ENCODE data around the gene PRCC.

PRCC gene

GRCh38 chr1:156795374-156795733, 28.0 kb downstream of the PRCC start:
- DNase-seq (ENCODE audit: low read depth, low spot score), result no peak

DNA sequence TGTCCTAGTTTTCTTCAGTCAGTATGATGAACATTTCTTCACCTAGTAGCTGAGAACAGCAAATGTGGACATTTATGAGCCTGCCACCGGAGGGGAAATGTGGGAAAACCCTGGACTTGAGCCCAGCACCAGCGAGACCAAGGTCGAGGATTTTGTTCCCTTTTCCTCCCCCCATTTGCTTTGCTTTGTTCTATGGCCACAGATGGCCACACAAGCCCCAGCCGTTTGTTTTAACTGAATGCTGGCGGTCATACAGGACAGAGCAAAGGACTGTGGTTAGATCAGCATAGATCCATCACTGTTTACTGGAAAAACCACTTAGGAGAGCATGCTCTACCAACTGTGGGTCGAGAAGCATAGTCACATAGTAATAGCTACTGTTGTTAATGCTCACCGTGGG, 28.5 kb downstream of the PRCC start:
- peak; percentile 82 for DNase-seq (ENCODE audit: low read depth, low spot score)

GRCh38 chr1:156796340-156797097, 29.2 kb downstream of the PRCC start:
- DNase-seq (ENCODE audit: low read depth, low spot score), result no peak

DNA sequence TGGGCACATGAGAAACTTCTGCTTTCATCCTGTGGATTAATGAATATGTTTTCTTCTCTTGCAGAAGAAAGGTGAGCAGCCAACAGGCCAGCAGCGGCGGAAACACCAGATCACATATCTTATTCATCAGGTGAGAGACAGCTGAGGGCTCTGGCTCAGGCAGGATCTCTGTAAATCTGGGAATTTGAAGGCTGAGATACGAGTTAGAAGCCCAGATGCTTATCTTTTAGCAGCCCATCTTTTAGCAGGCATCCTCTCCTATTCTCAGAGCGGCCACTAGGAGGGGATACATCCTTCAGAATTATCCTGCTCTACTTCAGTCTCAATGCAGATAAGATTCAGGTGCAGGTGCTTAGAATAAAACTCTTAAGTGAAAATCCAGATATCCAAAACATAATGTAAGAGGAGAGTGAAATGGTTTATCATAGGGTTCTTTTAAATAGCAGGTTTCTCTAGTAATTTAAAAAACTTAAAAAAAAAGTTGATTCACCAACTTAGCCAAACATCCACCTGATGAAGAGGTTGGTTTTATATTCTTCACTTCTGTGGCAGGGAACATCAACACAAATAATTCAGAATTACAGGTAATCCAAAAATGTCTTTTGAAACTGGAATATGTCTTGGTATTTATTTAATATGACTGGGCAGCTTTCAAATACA, 30.0 kb downstream of the PRCC start:
- peak; percentile 72 for DNase-seq (ENCODE audit: low read depth, low spot score)

GRCh38 chr1:156801409-156802121, 34.2 kb downstream of the PRCC start:
- peak; percentile 48 for DNase-seq (ENCODE audit: low read depth, low spot score)

DNA sequence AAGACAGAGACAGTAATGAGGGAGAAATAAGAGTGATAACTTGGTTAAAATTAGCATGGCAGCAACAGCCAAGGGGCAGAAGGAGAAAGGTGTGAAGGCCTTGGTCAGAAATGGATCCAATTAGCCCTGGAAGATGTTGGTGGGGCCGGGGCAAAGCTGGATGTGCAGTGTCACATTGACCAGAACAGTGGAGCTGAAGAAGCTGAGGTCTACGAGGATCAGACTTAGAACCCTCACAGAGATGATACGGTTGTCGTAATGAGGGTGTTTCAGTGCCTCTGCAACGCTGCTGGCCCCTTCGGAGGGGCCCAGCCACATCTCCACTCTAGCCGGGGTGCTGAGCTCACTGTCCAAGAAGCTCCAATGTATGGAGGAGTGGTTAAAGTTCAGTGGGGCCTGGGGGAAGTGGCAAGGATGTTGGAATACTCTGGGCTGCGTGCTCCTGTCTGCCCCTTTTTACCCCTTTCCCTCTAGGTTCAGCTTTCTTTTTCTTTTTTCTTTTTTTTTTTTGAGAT, 35.1 kb downstream of the PRCC start:
- DNase-seq (ENCODE audit: low read depth, low spot score), result no peak

DNA sequence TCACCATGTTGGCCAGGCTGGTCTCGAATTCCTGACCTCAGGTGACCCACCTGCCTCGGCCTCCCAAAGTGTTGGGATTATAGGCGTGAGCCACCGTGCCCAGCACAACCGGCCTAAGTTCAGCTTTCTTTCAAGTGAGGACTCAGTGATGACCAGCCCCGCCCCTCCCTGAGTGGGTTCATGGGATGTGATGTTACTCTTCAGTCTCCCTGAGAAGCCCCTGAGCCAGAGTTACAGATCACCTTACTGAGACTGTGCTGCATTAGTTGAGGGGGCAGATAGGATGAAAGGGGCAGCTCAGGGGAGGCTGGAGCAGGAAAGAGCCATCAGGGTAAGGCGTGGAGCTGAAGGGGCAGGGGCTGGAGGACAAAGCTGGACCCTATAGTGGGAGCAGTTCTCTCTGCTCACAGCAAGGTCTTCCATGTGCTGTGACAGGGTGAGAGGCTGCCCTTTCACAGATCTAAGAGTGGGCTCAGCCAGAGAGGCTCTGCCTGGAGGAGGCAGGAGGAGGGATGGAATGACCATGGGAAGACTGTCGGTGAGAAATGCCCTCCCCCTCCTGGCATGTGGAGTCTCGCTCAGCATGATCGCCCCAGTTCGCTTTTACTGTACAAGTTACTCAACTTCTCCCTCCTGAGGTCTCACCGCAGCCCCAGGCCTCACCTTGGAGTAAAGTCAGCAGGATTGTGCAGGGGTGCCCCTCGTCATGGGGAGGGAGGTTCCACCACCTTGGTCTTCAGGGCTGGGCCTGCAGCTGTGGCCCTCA, 35.9 kb downstream of the PRCC start:
- DNase-seq (ENCODE audit: low read depth, low spot score), result no peak

- DNase-seq (ENCODE audit: low read depth, low spot score), result no peak
These were observed 36.7 kb downstream of the PRCC start for GRCh38 chr1:156804026-156804425.

DNA sequence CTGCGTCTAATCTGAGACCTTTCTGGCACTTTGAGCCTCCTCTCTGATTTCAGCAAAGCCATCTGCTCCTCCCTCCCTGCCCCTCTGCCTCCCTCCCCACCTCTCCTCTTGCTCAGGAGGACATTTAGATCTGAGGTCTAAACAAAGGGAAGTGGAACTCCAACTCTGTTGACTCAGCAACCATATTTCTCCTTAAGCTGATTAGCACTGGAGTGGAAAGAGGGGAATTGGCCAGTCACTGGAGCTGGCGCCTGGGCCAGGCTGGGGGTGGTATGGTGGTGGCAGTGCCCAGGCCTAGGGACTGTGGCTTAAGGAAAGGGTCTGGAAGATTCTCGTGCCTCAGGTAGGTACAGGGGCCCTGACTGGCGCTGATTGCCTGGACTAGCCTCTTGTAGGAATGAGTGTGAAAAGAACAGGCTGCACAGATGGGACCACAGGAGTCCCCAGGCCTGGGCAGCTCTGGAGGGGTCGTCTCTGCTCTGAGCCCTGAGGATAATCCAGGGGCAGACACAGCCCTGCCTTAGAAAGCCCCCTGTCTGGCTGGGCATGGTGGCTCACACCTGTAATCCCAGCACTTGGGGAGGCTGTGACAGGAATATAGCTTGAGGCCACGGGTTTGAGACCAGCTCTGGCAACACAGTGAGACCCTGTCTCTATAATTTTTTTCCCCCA, 37.4 kb downstream of the PRCC start:
- DNase-seq (ENCODE audit: low read depth, low spot score), result peak; percentile 85

DNA sequence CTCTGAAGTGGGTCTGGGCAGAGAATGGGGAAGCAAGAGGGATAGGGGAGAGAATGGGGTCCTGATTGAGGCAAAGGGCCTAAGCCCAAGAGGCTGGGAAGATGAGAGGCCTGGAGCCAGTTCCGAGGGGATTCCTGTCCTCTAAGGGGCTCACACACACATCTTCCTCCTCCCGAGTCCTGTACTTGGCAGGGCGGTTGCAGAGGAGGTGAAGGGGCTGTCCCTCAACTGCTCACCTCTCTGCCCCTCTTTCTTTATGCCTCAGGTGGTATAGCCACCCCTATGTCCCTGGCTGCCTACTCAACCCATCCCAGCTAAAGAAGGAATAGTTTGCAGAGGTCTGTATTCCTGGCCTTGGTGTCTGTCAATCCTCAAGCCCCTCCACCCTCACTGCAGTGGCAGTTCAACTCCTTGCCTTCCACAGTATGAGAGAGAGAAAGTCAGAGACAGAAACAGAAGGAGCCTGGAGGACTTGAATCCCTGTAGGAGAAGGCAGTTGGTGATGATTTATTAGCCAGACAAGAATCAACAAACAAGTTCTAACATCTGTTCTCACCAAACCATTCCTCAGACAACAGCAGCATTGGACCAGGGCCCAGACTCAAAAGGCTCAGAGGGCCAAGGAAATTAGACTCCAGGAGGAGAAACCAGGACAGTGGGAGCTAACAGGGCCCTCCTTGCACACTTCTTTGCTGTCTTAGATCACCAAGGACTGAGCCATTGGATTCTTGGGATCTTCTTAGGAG, 38.6 kb downstream of the PRCC start:
- peak; percentile 58 for DNase-seq (ENCODE audit: low read depth, low spot score)

- DNase-seq (ENCODE audit: low read depth, low spot score), result no peak
These were observed 39.4 kb downstream of the PRCC start for GRCh38 chr1:156806512-156807440.

DNA sequence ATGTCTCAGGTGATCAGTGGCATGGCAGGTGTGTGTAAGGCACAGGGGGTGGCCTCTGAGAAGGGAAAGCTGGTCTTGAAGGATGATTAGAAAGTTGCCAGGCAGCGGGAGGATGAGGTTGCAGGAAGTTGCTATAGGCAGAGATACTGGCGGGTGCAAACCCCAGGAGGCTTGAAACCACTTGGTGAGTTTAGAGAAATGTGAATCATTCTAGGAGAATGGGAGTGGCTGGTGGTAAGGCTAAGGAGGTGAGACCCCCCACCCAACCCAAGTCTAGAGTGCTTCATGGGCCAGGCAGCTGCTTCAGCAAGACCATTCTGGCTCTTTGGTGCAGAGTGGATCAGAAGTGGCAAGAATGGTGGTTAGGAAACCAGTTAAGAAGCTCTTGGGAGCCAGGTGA, 40.3 kb downstream of the PRCC start:
- no peak for DNase-seq (ENCODE audit: low read depth, low spot score)

DNA sequence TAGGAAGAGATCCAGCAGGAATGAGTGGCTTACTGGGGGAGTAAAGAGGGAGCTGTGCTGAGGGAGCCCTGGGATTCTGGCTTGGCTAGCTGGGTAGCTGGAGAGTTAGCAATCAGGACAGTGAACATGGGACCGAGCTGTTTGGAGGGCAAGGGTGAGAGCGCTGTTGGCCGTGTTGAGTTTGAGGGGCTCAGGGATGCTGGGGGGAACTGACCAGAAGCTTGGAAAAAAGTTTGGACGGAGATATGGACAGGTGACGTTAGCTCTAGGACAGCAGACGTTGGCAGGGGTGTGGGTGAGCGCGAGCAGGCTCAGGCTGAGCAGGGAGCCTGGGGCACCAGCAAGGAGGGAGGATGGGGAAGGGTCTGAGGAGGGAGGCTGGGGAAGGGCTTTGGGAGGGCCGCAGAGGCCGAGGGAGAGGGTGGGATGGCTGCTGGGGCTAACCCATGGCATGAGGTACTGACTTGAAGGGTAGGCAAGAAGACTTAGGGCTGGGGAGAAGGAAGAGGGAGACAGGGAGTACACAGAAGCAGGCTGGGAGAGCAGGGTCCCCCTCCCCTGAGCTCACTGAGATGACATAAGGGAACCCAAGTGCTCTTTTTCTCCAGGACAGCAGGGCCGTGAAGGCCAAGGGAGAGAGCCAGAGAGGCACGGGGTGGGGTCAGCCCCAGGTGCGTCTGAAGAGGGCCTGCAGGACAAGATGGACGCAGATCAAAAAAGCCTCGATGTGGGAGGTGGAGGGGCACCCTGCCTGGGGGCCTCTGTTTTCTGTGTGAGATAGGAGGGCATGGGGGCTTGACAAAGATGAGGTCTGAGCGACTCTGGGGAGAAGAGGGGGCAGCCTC, 41.1 kb downstream of the PRCC start:
- no peak for DNase-seq (ENCODE audit: low read depth, low spot score)

DNA sequence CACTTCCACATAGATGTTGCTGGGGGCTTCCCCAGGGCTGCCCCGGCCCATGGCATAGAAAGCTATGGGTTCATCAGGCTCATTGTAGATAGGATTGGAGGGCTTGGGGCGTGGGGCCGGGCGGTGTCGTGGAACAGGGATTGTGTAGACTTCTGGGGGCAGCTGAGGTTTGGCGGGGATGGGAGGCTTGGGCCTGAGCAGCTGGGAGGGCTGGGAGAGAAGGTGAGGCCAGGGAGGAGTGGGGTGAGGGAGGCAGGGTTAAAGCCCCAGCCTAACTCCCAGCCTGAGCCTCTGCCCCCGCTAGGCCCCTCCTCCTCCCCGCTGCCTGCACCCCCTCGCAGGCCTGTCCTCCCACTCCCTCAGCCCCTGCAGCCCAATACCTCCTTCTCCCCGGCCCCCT, 41.9 kb downstream of the PRCC start:
- no peak for DNase-seq (ENCODE audit: low read depth, low spot score)

- DNase-seq (ENCODE audit: low read depth, low spot score), result no peak
These were observed 42.5 kb downstream of the PRCC start for GRCh38 chr1:156809711-156810366.

DNA sequence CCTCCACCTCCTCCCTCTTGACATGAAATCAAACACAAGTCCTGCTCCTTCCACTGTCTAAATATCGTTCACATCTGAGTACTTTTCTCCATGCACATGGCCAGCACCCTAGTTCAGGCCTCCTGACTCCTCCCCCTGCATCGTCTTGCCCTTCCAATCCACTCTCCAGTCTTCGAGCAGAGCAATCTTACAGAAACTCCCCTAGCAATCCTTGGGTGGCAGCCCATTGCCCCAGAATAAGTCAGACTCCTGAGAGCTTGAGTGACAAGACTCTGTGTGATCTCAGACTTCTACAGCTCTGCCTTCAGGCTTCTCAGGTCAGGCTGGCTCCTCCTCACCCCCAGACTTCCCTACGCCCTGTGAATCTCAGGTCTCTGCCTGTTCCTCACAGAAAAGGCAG, 43.8 kb downstream of the PRCC start:
- no peak for DNase-seq (ENCODE audit: low read depth, low spot score)

DNA sequence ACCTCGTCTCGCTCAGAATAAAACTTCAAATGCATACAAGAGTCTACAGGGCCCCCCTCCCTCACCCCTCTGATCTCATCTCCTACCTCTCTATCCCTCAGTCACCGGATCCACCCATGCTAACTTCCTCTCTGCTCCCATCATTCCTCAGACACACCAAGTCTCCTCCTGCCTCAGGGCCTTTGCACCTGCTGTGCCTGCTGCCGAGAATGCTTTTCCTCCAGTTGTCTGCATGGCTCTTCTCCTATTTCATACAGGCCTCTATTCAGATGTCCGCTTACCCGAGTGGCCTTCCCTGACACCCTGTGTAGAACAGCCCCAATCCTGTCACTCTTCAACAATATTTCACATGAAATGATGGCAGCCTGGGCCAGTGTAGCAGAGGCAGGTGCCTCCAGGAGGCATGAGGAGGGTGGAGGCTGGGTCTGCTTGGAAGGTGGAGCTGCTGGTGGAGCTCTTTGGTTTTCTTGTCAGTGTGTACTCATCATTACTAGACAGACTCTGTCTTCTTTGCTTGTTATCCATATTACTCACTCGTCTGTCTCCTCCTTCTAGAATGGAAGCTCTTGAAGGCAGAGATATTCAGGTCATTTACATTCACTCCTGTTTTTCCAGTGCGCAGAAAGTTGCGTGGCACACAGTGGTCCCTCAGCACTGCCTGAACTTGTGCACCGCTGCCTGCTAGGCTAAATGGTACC, 45.1 kb downstream of the PRCC start:
- no peak for DNase-seq (ENCODE audit: low read depth, low spot score)
